Measurements from ENCODE around the gene TMEM167A. TPM values are rescaled to one million over a fixed set of nuclear protein-coding genes. Genes with fewer than 3 reads are reported as not detected.

TMEM167A gene
- total RNA-seq, 1 experiment from 2014 or later: 139 TPM

DNA sequence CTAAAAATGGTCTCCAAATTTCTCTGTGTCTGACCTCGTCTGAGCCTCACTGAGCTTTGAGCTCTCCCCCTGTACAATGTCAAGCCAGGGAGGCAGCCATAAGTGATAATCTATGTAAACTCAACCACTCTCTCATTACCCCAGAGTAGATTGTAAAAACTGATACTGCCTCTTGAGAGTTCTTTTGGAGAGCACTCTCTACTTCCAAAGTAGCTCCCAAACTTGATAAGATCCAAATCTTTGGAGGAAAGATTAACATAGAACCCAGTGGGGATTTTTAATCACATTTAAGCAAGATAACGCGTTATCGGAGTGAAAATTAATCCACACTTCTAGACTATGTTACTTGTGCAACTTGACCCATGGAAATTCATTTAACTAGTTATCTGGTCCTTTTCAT lies 54.9 kb downstream of the TMEM167A start:
- Mint-ChIP-seq H3K4me3 (no peak overlapping the region), H3K27me3 (ENCODE audit: low read depth) (no peaks in the 10 kb centered on the region), H3K9me3 (0 out of 5 replicates have a peak, but pooled peaks cover 0 to 4% of the 10 kb centered on the region in 2 experiments), H3K27ac (no peak overlapping the region), H3K4me1 (peaks cover 35 to 42% of the 10 kb centered on the region in 2 experiments), H3K36me3 (ENCODE audit: insufficient read depth in 1 of 3, low read depth in 3 of 3) (peaks cover 3 to 6% (median 4%) of the 10 kb centered on the region in 3 experiments; a peak in 4 of 7 replicates)
- Histone ChIP-seq H4K8ac (replicated peaks; ENCODE audit: insufficient read length, low read depth, low read length) (no peak overlapping the region), H2BK20ac (ENCODE audit: low read depth, low read length, poor library complexity, severe bottlenecking) (no peak overlapping the region), H3K4me2 (ENCODE audit: insufficient read depth, insufficient read length, low read length) (no peak overlapping the region), H2BK5ac (ENCODE audit: insufficient read length, low read length) (no peak overlapping the region), H3K27me3 (ENCODE audit: insufficient read depth, low read length) (no peaks in the 10 kb centered on the region), H4K20me1 (ENCODE audit: control insufficient read depth, insufficient read depth, insufficient read length) (no peaks in the 10 kb centered on the region), H3K18ac (ENCODE audit: insufficient read length, low read depth, low read length) (no peak overlapping the region), H3K4me1 (ENCODE audit: insufficient read depth, low read length) (peaks cover 2% of the 10 kb centered on the region; the same call in 1 of the 2 replicates), H3K79me1 (ENCODE audit: insufficient read depth, low read depth, low read length, poor library complexity, severe bottlenecking) (no peaks in the 10 kb centered on the region), H3K4ac (ENCODE audit: low read depth, low read length) (no peak overlapping the region), H3K27ac (ENCODE audit: insufficient read length, low read depth, low read length) (no peak overlapping the region), H3K14ac (ENCODE audit: insufficient read depth, low read length) (no peak overlapping the region), H4K5ac (ENCODE audit: insufficient read length, low read depth, low read length) (no peak overlapping the region), H2AFZ (ENCODE audit: low read length) (no peak overlapping the region), H3T11ph (ENCODE audit: low read length) (no peak overlapping the region), H2BK15ac (ENCODE audit: low read depth, low read length) (no peak overlapping the region), H3K9ac (ENCODE audit: extremely low read depth, insufficient read length, low read length) (no peak overlapping the region), H2BK120ac (ENCODE audit: low read depth, low read length, poor library complexity, severe bottlenecking) (no peak overlapping the region), H2AK5ac (ENCODE audit: insufficient read length, low read length) (no peak overlapping the region), H3K79me2 (ENCODE audit: insufficient read depth, low read length) (no peaks in the 10 kb centered on the region), H4K91ac (ENCODE audit: insufficient read length, low read depth, low read length) (no peak overlapping the region), H3K23me2 (ENCODE audit: insufficient read length, low read depth, low read length, poor library complexity, severe bottlenecking) (no peaks in the 10 kb centered on the region), H3K56ac (ENCODE audit: insufficient read length, low read depth, low read length) (no peak overlapping the region), H2BK12ac (ENCODE audit: insufficient read length, low read depth, low read length) (no peak overlapping the region), H3K9me3 (ENCODE audit: control insufficient read depth, low read depth, low read length) (no peaks in the 10 kb centered on the region), H3K23ac (ENCODE audit: insufficient read length, low read depth, low read length) (no peak overlapping the region)
- WGBS (ENCODE audit: extremely low coverage, insufficient read length, low lambda C conversion rate): no CpG with 5 or more reads among the region's 4 CpGs
- DNase-seq: no peak
- TF ChIP-seq, protein P1, sequence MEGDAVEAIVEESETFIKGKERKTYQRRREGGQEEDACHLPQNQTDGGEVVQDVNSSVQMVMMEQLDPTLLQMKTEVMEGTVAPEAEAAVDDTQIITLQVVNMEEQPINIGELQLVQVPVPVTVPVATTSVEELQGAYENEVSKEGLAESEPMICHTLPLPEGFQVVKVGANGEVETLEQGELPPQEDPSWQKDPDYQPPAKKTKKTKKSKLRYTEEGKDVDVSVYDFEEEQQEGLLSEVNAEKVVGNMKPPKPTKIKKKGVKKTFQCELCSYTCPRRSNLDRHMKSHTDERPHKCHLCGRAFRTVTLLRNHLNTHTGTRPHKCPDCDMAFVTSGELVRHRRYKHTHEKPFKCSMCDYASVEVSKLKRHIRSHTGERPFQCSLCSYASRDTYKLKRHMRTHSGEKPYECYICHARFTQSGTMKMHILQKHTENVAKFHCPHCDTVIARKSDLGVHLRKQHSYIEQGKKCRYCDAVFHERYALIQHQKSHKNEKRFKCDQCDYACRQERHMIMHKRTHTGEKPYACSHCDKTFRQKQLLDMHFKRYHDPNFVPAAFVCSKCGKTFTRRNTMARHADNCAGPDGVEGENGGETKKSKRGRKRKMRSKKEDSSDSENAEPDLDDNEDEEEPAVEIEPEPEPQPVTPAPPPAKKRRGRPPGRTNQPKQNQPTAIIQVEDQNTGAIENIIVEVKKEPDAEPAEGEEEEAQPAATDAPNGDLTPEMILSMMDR (conservative IDR thresholded peaks at IDR 0.05): no peak
